ENCODE measurements around the gene GAL3ST2. TPM values are rescaled to one million over a fixed set of nuclear protein-coding genes. Genes with fewer than 3 reads are reported as not detected.
"Not testable (repeated sequence)": the region's sequence is repeated elsewhere in the genome, so short reads cannot be mapped to it uniquely, and the experiment has no call there.

Gene GAL3ST2
- total and polyA plus RNA-seq, 2 experiments from 2014 or later: not detected

- in situ Hi-C loops (cut with MboI): no loop called here
Measured at GRCh38 chr2:241788135-241788534, 11.5 kb downstream of the GAL3ST2 start.

GRCh38 chr2:241788572-241788971, 11.9 kb downstream of the GAL3ST2 start:
- in situ Hi-C loops (cut with MboI): no loop called here
- H3K79me2 ChIP-seq (ENCODE audit: insufficient read depth): no peaks in the 10 kb centered on the region
- no peaks in the 10 kb centered on the region for H3K9me2 ChIP-seq (ENCODE audit: insufficient read depth)
- H3K27ac ChIP-seq: no peak overlapping the region
- H3K4me1 ChIP-seq (ENCODE audit: insufficient read depth): no peaks in the 10 kb centered on the region
- H3K9ac ChIP-seq: no peak overlapping the region
- no peak overlapping the region for H2AFZ ChIP-seq
- no peaks in the 10 kb centered on the region for H3F3A ChIP-seq (ENCODE audit: insufficient read depth)
- H3K4me2 ChIP-seq (ENCODE audit: unreplicated experiment): no peak overlapping the region
- H4K20me1 ChIP-seq (ENCODE audit: insufficient read depth): no peaks in the 10 kb centered on the region
- TF ChIP-seq EZH2phosphoT487 (IDR thresholded peaks at IDR 0.05; ENCODE audit: insufficient read depth, low read depth): no peak
- TF ChIP-seq EZH2 (IDR thresholded peaks at IDR 0.05; ENCODE audit: insufficient read depth, poor library complexity, severe bottlenecking): no peak
- peak; percentile 26 for DNase-seq
- no peaks in the 10 kb centered on the region for H3K27me3 ChIP-seq (replicated peaks; ENCODE audit: insufficient read depth)
- H3K4me3 ChIP-seq: no peak overlapping the region
- 27 to 29% methylated on average over 3 of the region's 3 CpGs for WGBS, 2 experiments (ENCODE audit: low coverage in 1 of 2, low lambda C conversion rate in 2 of 2, missing lambda C conversion rate in 2 of 2)
- H3K36me3 ChIP-seq (ENCODE audit: low read depth): no peaks in the 10 kb centered on the region
- no peaks in the 10 kb centered on the region for H3K9me3 ChIP-seq (ENCODE audit: low read depth)

More at GRCh38 chr2:241788135-241788534, 11.5 kb downstream of the GAL3ST2 start:
- no peak overlapping the region for H3K4me3 ChIP-seq
- H3K4me1 ChIP-seq (ENCODE audit: insufficient read depth): no peaks in the 10 kb centered on the region
- no peaks in the 10 kb centered on the region for H3K27me3 ChIP-seq (replicated peaks; ENCODE audit: insufficient read depth)
- no peaks in the 10 kb centered on the region for H3K79me2 ChIP-seq (ENCODE audit: insufficient read depth)
- no peaks in the 10 kb centered on the region for H3K36me3 ChIP-seq (ENCODE audit: low read depth)
- no peak overlapping the region for H3K27ac ChIP-seq
- no peak overlapping the region for H3K9ac ChIP-seq
- no peak overlapping the region for H2AFZ ChIP-seq
- no peak for DNase-seq
- H3K9me2 ChIP-seq (ENCODE audit: insufficient read depth): no peaks in the 10 kb centered on the region
- no peak overlapping the region for H3K4me2 ChIP-seq (ENCODE audit: unreplicated experiment)
- H3K9me3 ChIP-seq (ENCODE audit: low read depth): no peaks in the 10 kb centered on the region
- TF ChIP-seq EZH2 (IDR thresholded peaks at IDR 0.05; ENCODE audit: insufficient read depth, poor library complexity, severe bottlenecking) (no peak), EZH2phosphoT487 (IDR thresholded peaks at IDR 0.05; ENCODE audit: insufficient read depth, low read depth) (no peak)
- 80% methylated on average over 4 of the region's 4 CpGs for WGBS, 2 experiments (ENCODE audit: low coverage in 1 of 2, low lambda C conversion rate in 2 of 2, missing lambda C conversion rate in 2 of 2)
- H4K20me1 ChIP-seq (ENCODE audit: insufficient read depth): no peaks in the 10 kb centered on the region
- no peaks in the 10 kb centered on the region for H3F3A ChIP-seq (ENCODE audit: insufficient read depth)

GRCh38 chr2:241791385-241791784, 14.8 kb downstream of the GAL3ST2 start:
- H3K27me3 ChIP-seq (replicated peaks; ENCODE audit: insufficient read depth); H3F3A ChIP-seq (ENCODE audit: insufficient read depth); H3K4me1 ChIP-seq (ENCODE audit: insufficient read depth); H2AFZ ChIP-seq; H3K27ac ChIP-seq; H4K20me1 ChIP-seq (ENCODE audit: insufficient read depth); H3K9me2 ChIP-seq (ENCODE audit: insufficient read depth); H3K9ac ChIP-seq; in situ Hi-C loops (cut with MboI); DNase-seq; H3K36me3 ChIP-seq (ENCODE audit: low read depth); H3K79me2 ChIP-seq (ENCODE audit: insufficient read depth); H3K4me3 ChIP-seq; H3K9me3 ChIP-seq (ENCODE audit: low read depth); H3K4me2 ChIP-seq (ENCODE audit: unreplicated experiment): not testable (repeated sequence)
- WGBS, 2 experiments (ENCODE audit: low coverage in 1 of 2, low lambda C conversion rate in 2 of 2, missing lambda C conversion rate in 2 of 2): 48% methylated on average over 3 of the region's 3 CpGs

DNA sequence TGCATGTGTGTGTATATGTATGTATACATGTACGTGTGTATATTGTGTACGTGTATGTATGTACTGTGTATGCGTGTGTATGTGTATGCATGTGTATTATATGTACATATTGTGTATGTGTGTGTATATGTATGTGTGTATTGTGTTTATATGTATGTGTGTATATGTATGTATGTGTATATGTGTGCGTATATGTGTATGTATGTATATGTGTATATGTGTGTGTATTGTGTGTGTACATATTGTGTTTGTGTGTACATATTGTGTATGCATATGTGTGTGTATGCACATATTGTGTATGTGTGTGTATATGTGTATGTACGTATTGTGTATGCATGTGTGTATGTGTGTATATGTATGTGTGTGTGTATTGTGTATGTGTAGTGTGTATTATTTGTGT, 16.8 kb downstream of the GAL3ST2 start:
- Histone ChIP-seq H3F3A (ENCODE audit: insufficient read depth) (no peaks in the 10 kb centered on the region), H2AFZ (no peak overlapping the region), H3K27ac (no peak overlapping the region), H3K36me3 (ENCODE audit: low read depth) (no peaks in the 10 kb centered on the region), H3K27me3 (replicated peaks; ENCODE audit: insufficient read depth) (no peaks in the 10 kb centered on the region), H4K20me1 (ENCODE audit: insufficient read depth) (no peaks in the 10 kb centered on the region), H3K4me1 (ENCODE audit: insufficient read depth) (no peaks in the 10 kb centered on the region), H3K79me2 (ENCODE audit: insufficient read depth) (no peaks in the 10 kb centered on the region), H3K9me2 (ENCODE audit: insufficient read depth) (no peaks in the 10 kb centered on the region), H3K9ac (no peak overlapping the region), H3K9me3 (ENCODE audit: low read depth) (no peaks in the 10 kb centered on the region), H3K4me2 (ENCODE audit: unreplicated experiment) (no peak overlapping the region), H3K4me3 (no peak overlapping the region)
- 88 to 93% methylated on average over 5 of the region's 5 CpGs for WGBS, 2 experiments (ENCODE audit: low coverage in 1 of 2, low lambda C conversion rate in 2 of 2, missing lambda C conversion rate in 2 of 2)
- TF ChIP-seq EZH2phosphoT487 (IDR thresholded peaks at IDR 0.05; ENCODE audit: insufficient read depth, low read depth) (no peak), EZH2 (IDR thresholded peaks at IDR 0.05; ENCODE audit: insufficient read depth, poor library complexity, severe bottlenecking) (no peak)
- in situ Hi-C loops (cut with MboI): no loop called here
- no peak for DNase-seq

GRCh38 chr2:241794250-241794823, 17.7 kb downstream of the GAL3ST2 start:
- no peaks in the 10 kb centered on the region for H3K27me3 ChIP-seq (replicated peaks; ENCODE audit: insufficient read depth)
- no peaks in the 10 kb centered on the region for H3K79me2 ChIP-seq (ENCODE audit: insufficient read depth)
- 72 to 78% methylated on average over 10 of the region's 10 CpGs for WGBS, 2 experiments (ENCODE audit: low coverage in 1 of 2, low lambda C conversion rate in 2 of 2, missing lambda C conversion rate in 2 of 2)
- in situ Hi-C loops (cut with MboI): no loop called here
- no peak overlapping the region for H3K4me2 ChIP-seq (ENCODE audit: unreplicated experiment)
- no peak for TF ChIP-seq EZH2 (IDR thresholded peaks at IDR 0.05; ENCODE audit: insufficient read depth, poor library complexity, severe bottlenecking)
- TF ChIP-seq EZH2phosphoT487 (IDR thresholded peaks at IDR 0.05; ENCODE audit: insufficient read depth, low read depth): no peak
- H4K20me1 ChIP-seq (ENCODE audit: insufficient read depth): no peaks in the 10 kb centered on the region
- H3K9me3 ChIP-seq (ENCODE audit: low read depth): no peaks in the 10 kb centered on the region
- no peak for DNase-seq
- no peak overlapping the region for H3K27ac ChIP-seq
- no peaks in the 10 kb centered on the region for H3K4me1 ChIP-seq (ENCODE audit: insufficient read depth)
- no peaks in the 10 kb centered on the region for H3K9me2 ChIP-seq (ENCODE audit: insufficient read depth)
- H3K36me3 ChIP-seq (ENCODE audit: low read depth): no peaks in the 10 kb centered on the region
- no peaks in the 10 kb centered on the region for H3F3A ChIP-seq (ENCODE audit: insufficient read depth)
- no peak overlapping the region for H2AFZ ChIP-seq
- no peak overlapping the region for H3K4me3 ChIP-seq
- no peak overlapping the region for H3K9ac ChIP-seq

Data from GM23248 (cell line).